HK-2 (cell line): Measurements from ENCODE around the gene KCNJ3.
"Not testable (repeated sequence)": the region's sequence is repeated elsewhere in the genome, so short reads cannot be mapped to it uniquely, and the experiment has no call there.

Experiments used
- DNase-seq: peaks from one replicate; pipeline ENCODE4 v3.0.0-alpha.2; 2018; ENCODE audit not compliant: unreplicated experiment

KCNJ3 gene

DNA sequence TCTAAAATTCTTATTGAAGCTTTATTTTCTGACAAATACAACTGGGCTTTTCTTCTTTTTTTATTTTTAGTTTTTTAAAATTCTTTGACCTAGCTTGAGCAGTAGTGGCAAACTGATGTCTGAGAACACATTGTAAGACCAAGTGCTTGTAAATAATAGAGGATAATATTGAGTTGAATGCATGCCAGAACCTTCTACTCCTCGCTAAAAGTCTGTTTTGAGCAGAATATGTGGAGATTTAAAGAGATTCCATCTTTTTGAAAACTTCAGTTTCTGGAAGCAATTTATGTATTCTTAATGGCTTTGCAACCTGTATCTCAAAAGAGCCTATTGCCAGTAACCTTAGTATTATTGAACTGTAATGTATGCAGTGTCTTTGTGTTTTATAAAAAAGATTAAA lies 148.3 kb downstream of the KCNJ3 start:
- DNase-seq, result no peak

DNA sequence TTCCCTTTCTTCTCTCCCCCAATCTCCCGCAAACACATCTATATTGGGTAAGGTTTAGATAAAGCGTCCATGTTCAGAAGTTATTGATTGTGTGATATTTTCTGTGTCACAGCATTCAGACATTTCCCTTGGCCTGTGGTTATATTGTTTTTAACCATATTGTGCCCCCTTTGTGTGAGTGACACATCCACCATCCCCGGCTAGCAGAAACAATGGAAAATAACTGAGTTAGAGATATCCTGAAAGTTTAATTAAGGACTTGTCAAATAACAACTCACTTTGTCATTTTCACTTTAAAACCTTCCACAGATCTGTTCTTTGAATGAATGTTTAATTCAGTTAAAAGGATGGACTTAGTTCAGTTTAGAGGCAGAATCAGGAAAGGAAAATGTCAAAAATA lies 151.0 kb downstream of the KCNJ3 start:
- DNase-seq, result no peak

- no peak for DNase-seq
Measured at GRCh38 chr2:154850532-154850931, 152.0 kb downstream of the KCNJ3 start.

DNA sequence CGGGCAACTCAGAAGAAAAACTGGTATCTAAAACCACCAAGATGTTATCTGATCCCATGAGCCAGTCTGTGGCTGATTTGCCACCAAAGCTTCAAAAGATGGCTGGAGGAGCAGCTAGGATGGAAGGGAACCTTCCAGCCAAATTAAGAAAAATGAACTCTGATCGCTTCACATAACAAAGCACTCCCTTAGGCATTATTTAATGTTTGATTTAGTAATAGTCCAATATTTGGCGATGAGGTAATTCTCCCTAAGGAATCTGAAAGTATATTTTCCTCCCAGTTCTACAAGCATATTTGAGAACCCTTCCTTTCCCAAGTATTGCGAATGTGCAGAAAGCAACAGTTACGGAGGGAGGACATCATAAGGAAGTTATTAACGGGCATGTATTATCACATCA lies 156.6 kb downstream of the KCNJ3 start:
- DNase-seq, result no peak

GRCh38 chr2:154867151-154867550 lies 168.7 kb downstream of the KCNJ3 start:
- DNase-seq, result not testable (repeated sequence)

- DNase-seq, result no peak
Measured at GRCh38 chr2:154875999-154876398, 177.5 kb downstream of the KCNJ3 start.

GRCh38 chr2:154882725-154883124 lies 184.2 kb downstream of the KCNJ3 start:
- no peak for DNase-seq

DNA sequence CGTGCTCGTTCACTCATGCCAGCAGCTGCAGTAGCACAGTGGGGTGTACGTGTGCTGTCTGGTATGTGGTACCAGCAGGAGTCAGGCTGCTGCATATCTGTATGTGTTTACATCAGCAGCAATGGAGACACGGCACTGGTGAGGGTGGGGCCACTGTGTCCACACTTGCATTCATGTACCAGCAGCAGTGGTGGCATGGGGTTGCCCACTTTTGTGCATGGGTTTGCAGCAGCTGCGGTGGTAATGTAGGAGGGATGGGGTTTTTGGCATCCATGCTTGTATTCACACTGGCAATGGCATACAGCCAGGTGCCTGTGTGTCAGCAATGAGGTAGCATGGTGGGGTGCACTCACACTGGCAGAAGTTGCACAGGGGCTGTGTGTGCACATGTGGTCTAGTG lies 187.8 kb downstream of the KCNJ3 start:
- no peak for DNase-seq

DNA sequence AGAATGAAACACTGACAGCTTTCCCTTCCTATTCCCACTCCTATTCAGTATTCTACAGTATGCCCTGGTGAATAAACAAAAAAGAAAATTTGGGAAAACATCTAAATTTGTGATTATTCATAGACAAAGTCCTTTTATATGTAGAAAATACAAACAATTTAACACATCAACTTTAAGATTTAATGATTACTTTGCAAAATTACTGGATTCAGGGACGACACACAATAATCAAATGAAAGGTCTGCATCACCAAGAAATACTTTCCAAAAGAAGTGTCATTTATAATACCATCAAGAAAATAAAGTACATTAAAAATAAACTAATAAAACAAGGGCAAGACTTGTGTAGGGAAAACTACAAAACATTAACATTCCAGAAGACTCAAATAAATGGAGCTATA lies 199.8 kb downstream of the KCNJ3 start:
- DNase-seq, result no peak

DNA sequence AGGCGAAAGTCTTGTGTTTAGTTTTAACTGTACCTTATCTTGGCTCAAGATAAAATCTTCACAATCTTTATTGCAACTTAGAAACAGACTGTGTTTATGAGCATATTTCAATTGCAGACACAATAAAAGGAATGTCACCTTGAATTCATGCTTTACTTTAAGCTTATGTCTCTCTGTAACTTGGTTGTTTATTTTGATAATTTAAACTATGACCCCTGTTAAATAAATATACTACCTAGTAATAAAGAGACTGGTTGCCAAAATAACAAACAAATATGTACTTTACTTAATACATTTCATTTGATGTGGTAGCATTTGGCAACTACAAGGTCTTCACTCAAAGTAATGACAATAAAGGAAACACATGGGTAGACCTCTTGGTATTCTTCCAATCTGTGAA lies 202.6 kb downstream of the KCNJ3 start:
- DNase-seq, result no peak
